Mesothelial cell of epicardium (in vitro differentiated cells): ENCODE results near the gene PREX1. TPM values are rescaled to one million over a fixed set of nuclear protein-coding genes. Genes with fewer than 3 reads are reported as not detected.

Experiments
- DNase-seq, 2 experiments: peaks; one replicate each; pipeline ENCODE4 v3.0.0; 2021; ENCODE audit warnings: low spot score in 2 of 2; ENCODE audit not compliant: unreplicated experiment in 2 of 2
- H3K27ac Mint-ChIP-seq: 2 replicates; pipeline ENCODE4 v1.8.0; 2021; ENCODE audit warnings: mixed read lengths
- H3K27me3 Mint-ChIP-seq: 2 replicates; pipeline ENCODE4 v1.8.0; 2021; ENCODE audit warnings: low read depth, mixed read lengths
- H3K36me3 Mint-ChIP-seq: 2 replicates; pipeline ENCODE4 v1.8.0; 2021; ENCODE audit warnings: mixed read lengths
- H3K4me1 Mint-ChIP-seq: 2 replicates; pipeline ENCODE4 v1.8.0; 2021; ENCODE audit warnings: mixed read lengths
- H3K4me3 Mint-ChIP-seq: 2 replicates; pipeline ENCODE4 v1.8.0; 2021; ENCODE audit warnings: mild to moderate bottlenecking, moderate library complexity, mixed read lengths
- H3K9me3 Mint-ChIP-seq: 2 replicates; pipeline ENCODE4 v1.8.0; 2021; ENCODE audit warnings: mixed read lengths
- total RNA-seq: library from RNA; stranded (reverse); gene quantifications from 3 replicates; pipeline ENCODE4 v1.2.1, GENCODE V29; 2021
- TF ChIP-seq, protein P1 (sequence below): fragments of 200-600 bp; sonication (generic); IDR thresholded peaks from one replicate; pipeline ENCODE4 v1.5.0; 2021; ENCODE audit warnings: antibody characterized with exemption; ENCODE audit not compliant: unreplicated experiment

PREX1 gene
- total RNA-seq, 1 donor from 2014 or later, result 8.3 TPM

- Mint-ChIP-seq H3K9me3 (no peaks in the 10 kb centered on the region), H3K27ac (no peak overlapping the region), H3K4me1 (peaks cover 23% of the 10 kb centered on the region), H3K36me3 (no peaks in the 10 kb centered on the region), H3K4me3 (no peak overlapping the region), H3K27me3 (peaks cover 2% of the 10 kb centered on the region)
- DNase-seq, result no peak
- TF ChIP-seq, protein P1, sequence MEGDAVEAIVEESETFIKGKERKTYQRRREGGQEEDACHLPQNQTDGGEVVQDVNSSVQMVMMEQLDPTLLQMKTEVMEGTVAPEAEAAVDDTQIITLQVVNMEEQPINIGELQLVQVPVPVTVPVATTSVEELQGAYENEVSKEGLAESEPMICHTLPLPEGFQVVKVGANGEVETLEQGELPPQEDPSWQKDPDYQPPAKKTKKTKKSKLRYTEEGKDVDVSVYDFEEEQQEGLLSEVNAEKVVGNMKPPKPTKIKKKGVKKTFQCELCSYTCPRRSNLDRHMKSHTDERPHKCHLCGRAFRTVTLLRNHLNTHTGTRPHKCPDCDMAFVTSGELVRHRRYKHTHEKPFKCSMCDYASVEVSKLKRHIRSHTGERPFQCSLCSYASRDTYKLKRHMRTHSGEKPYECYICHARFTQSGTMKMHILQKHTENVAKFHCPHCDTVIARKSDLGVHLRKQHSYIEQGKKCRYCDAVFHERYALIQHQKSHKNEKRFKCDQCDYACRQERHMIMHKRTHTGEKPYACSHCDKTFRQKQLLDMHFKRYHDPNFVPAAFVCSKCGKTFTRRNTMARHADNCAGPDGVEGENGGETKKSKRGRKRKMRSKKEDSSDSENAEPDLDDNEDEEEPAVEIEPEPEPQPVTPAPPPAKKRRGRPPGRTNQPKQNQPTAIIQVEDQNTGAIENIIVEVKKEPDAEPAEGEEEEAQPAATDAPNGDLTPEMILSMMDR, result no peak
Observed at GRCh38 chr20:48618631-48619030, 209.2 kb downstream of the PREX1 start.

- peaks cover 2% of the 10 kb centered on the region for H3K27me3 Mint-ChIP-seq
- no peaks in the 10 kb centered on the region for H3K9me3 Mint-ChIP-seq
- no peak for DNase-seq
- H3K36me3 Mint-ChIP-seq, result no peaks in the 10 kb centered on the region
- no peak overlapping the region for H3K27ac Mint-ChIP-seq
- H3K4me3 Mint-ChIP-seq, result no peak overlapping the region
- peaks cover 23% of the 10 kb centered on the region for H3K4me1 Mint-ChIP-seq
- TF ChIP-seq, protein P1, result no peak
Observed at GRCh38 chr20:48618052-48618451, 209.7 kb downstream of the PREX1 start.

DNA sequence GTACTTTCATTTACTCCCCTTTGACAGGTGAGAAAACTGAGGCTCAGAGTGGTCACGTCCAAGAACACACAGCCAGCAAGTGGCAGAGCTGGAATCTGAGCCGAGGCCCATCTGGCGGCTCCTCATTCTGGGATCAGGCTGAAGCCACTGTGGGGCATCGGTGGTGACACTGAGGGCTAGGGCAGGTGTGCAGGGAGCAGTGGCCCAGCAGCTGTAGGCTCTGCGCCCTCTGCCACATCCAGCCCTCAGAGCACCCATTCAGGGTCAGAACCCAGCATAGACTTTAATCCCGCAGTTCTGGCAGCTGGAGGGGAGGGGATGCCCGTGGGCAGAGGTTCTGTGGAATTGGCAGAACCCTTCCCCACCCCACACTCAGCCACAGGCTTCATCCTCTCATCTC is 210.3 kb downstream of the PREX1 start:
- Mint-ChIP-seq H3K4me3 (no peak overlapping the region), H3K36me3 (no peaks in the 10 kb centered on the region), H3K27ac (no peak overlapping the region), H3K9me3 (no peaks in the 10 kb centered on the region), H3K27me3 (peaks cover 2% of the 10 kb centered on the region), H3K4me1 (peaks cover 18% of the 10 kb centered on the region)
- TF ChIP-seq, protein P1, result no peak
- no peak for DNase-seq

DNA sequence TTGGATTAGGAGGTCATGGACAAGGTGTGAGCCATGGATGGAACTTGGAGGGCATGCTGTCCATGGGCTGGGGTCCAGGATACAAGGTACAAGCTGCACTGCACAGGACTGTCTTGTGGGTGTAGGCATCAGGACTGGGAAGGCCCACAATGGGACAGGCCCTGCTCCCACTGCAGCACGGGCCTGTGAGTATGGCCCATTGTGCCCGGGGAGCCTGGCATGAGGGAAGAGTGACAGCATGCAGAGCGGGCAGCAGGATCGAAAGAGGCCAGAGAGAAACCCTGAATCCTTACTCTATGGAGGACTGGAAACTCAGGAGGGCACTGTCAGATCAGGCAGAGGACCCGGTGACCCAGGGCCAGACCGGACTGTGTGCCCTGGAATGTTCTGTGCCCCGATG is 211.3 kb downstream of the PREX1 start:
- Mint-ChIP-seq H3K27ac (no peak overlapping the region), H3K27me3 (peaks cover 2% of the 10 kb centered on the region), H3K4me3 (no peak overlapping the region), H3K4me1 (peaks cover 16% of the 10 kb centered on the region), H3K36me3 (no peaks in the 10 kb centered on the region), H3K9me3 (no peaks in the 10 kb centered on the region)
- TF ChIP-seq, protein P1, result no peak
- no peak for DNase-seq

DNA sequence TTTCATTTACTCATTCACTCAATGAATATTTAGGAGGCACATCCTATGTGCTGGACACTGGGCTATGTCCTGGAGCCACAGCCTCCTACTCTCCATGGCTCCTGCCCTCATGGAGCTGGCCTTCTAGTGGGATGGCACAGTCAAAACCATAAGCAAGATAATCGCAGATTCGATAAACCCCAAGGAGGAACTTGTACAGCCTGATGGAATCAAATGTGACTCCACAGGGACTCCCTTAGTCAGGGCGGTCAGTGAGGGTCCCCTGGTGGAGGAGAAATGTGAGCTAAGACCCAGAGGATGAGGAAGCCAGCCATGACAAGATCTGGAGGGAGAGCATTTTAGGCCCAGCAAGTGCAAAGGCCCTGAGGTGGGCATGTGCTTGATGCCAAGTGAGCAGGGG is 211.9 kb downstream of the PREX1 start:
- Mint-ChIP-seq H3K9me3 (no peaks in the 10 kb centered on the region), H3K4me3 (no peak overlapping the region), H3K27ac (no peak overlapping the region), H3K36me3 (no peaks in the 10 kb centered on the region), H3K4me1 (peaks cover 11% of the 10 kb centered on the region), H3K27me3 (peaks cover 2% of the 10 kb centered on the region)
- TF ChIP-seq, protein P1, result no peak
- no peak for DNase-seq
